Spleen (tissue), 11 donors: ENCODE results near the gene NKRF. TPM values are rescaled to one million over a fixed set of nuclear protein-coding genes. Genes with fewer than 3 reads are reported as not detected.

ENCODE experiments used
- DNase-seq: peaks from one replicate; pipeline ENCODE4 v3.0.0-alpha.2; 2020
- H3K27ac ChIP-seq, 8 donors: fragments of 200-600 bp; sonication (generic) in 7 of 8; 1 replicate in 4 of 8; 2 replicates in 4 of 8; pipeline versions ENCODE4 v1.5.0 to v1.8.0; 2016 to 2021; ENCODE audit warnings: inconsistent platforms in 4 of 8, mild to moderate bottlenecking in 4 of 8, moderate library complexity in 1 of 8
- H3K27me3 ChIP-seq, 7 donors: fragments of 200-600 bp; sonication (generic) in 6 of 7; replicated peaks in 1 of 7; 1 replicate in 4 of 7; 2 replicates in 3 of 7; pipeline versions ENCODE4 v1.5.0 to v1.8.0; 2016 to 2021; ENCODE audit warnings: inconsistent platforms in 3 of 7, mild to moderate bottlenecking in 1 of 7
- H3K36me3 ChIP-seq, 6 donors: fragments of 200-600 bp; sonication (generic) in 5 of 6; 1 replicate in 4 of 6; 2 replicates in 2 of 6; pipeline versions ENCODE4 v1.5.0 to v1.8.0; 2016 to 2021; ENCODE audit warnings: inconsistent platforms in 2 of 6
- H3K4me1 ChIP-seq, 6 donors: fragments of 200-600 bp; sonication (generic) in 5 of 6; 1 replicate in 3 of 6; 2 replicates in 3 of 6; pipeline versions ENCODE4 v1.5.0 to v1.8.0; 2016 to 2021; ENCODE audit warnings: inconsistent platforms in 3 of 6
- H3K4me3 ChIP-seq, 8 donors: fragments of 200-600 bp; sonication (generic) in 7 of 8; 1 replicate in 4 of 8; 2 replicates in 4 of 8; pipeline versions ENCODE4 v1.5.0 to v1.8.0; 2016 to 2021; ENCODE audit warnings: inconsistent platforms in 4 of 8, mild to moderate bottlenecking in 4 of 8, moderate library complexity in 2 of 8
- H3K9me3 ChIP-seq, 8 donors: fragments of 200-600 bp; sonication (generic) in 7 of 8; 1 replicate in 4 of 8; 2 replicates in 4 of 8; pipeline versions ENCODE4 v1.5.0 to v1.8.0; 2016 to 2021; ENCODE audit warnings: inconsistent platforms in 4 of 8
- CTCF ChIP-seq, 11 experiments: fragments of 200-600 bp in 7 of 11; fragments of 450-650 bp in 4 of 11; sonication (generic) in 4 of 11; IDR thresholded peaks in 8 of 11; conservative IDR thresholded peaks in 3 of 11; 1 replicate in 7 of 11; 2 replicates in 4 of 11; pipeline versions ENCODE4 v1.4.0 to v1.8.0; 2016 to 2021; ENCODE audit warnings: antibody characterized with exemption in 11 of 11, inconsistent platforms in 4 of 11, mild to moderate bottlenecking in 1 of 11
- POLR2A ChIP-seq, 3 donors: fragments of 450-650 bp; IDR thresholded peaks; one replicate each; pipeline ENCODE4 v1.5.1; 2017; ENCODE audit warnings: antibody characterized with exemption in 3 of 3, mild to moderate bottlenecking in 1 of 3
- POLR2AphosphoS5 ChIP-seq, 3 donors: sonication (generic); formaldehyde crosslinking; IDR thresholded peaks; one replicate each; pipeline ENCODE4 v1.5.1; 2017; ENCODE audit warnings: antibody characterized with exemption in 3 of 3
- WGBS, 5 donors: extraction: QIAGEN DNeasy Blood & Tissue Kit in 3 of 5; methylation state at CpG; one replicate each; pipeline versions ENCODE4 v1.1.5 to v1.1.7; 2013 to 2018; 5-methylcytosine and 5-hydroxymethylcytosine counted together
- intact Hi-C: fragments of 100-400 bp; cut with DNase I; formaldehyde crosslinking; loops from one replicate; pipeline ENCODE4 v1.15.0; 2023; ENCODE audit warnings: low total_unique reads
- microRNA-seq, 3 donors: library from miRNA; unstranded; fragments of <30 nt; microRNA quantifications; one replicate each; pipeline versions ENCODE4 to v1.1.0, GENCODE V29; 2019 to 2020
- polyA plus RNA-seq, 3 donors: library from polyadenylated mRNA; stranded (reverse); fragments of 200-250 nt; gene quantifications; one replicate each; pipeline ENCODE4 v1.2.1, GENCODE V29; 2013
- small RNA-seq, 4 donors: library from RNA; depleted of rRNA; stranded (forward); fragments of <200 nt; gene quantifications; one replicate each; pipeline ENCODE3, GENCODE V24; 2016
- total RNA-seq, 7 donors: library from RNA; depleted of rRNA in 3 of 7; stranded (reverse); fragments of >200 nt in 3 of 7; fragmentation: NEBNext Ultra II Directional in 4 of 7; extraction: Animal tissue kit (Norgen Biotek cat#: 25700) in 4 of 7; gene quantifications; one replicate each; pipeline versions ENCODE4 v1.1.0 to v1.2.1, GENCODE V29; 2016 to 2021
- donor health status: healthy with polysubstance abuse.
- donor health status: DM: no; HTN: no; CAD: no; lungs with moderate emphysema.
- donor health status: DM: no; HTN: no; CAD: no.
- donor health status: Bipolar disorder and iron deficiency.
- donor health status: healthy.
- donor health status: DM: no; HTN: no; CAD: no.
- donor health status: DM: yes; HTN: yes; CAD: no.

The NKRF gene
- total and polyA plus RNA-seq, 10 donors, result 6.9 to 13.8 (median 11.2) TPM

GRCh38 chrX:119541188-119541587, 65.0 kb downstream of the NKRF start:
- Histone ChIP-seq H3K4me3 (no peak overlapping the region), H3K27me3 (no peaks in the 10 kb centered on the region), H3K36me3 (peaks cover 0 to 38% (median 0%) of the 10 kb centered on the region in 6 donors), H3K27ac (peak overlapping the region in 5 of 8 donors; percentile 11 to 45 (median 41)), H3K4me1 (no peaks in the 10 kb centered on the region), H3K9me3 (no peaks in the 10 kb centered on the region)
- no peak for TF ChIP-seq POLR2A (IDR thresholded peaks at IDR 0.05)
- no peak for TF ChIP-seq CTCF (IDR thresholded peaks at IDR 0.05 in 8 of 11, conservative IDR thresholded peaks at IDR 0.05 in 3 of 11)
- TF ChIP-seq POLR2AphosphoS5 (IDR thresholded peaks at IDR 0.05), result no peak
- 68 to 83% (median 78%) methylated on average over 4 of the region's 4 CpGs for WGBS, 5 donors
- intact Hi-C loops, result no loop called here
- no peak for DNase-seq

DNA sequence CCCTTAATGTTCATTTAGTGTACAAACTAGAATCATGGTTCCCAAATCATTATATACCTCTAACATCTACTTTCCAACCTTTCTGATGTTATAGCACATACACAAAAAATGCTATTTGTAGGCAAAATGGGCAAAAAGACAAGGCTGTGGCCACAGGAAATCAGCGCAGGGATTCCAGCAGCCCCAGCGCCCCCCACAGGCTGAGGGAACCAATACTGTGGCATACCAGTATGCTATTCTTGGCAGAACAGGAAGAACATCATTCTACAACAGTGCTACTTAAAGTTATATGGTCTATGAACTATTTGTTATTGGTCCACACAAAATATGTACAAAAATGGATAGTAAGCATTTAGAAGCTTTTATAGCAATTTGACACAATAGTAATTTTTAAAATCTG, 66.4 kb downstream of the NKRF start:
- Histone ChIP-seq H3K27me3 (no peaks in the 10 kb centered on the region), H3K27ac (no peak overlapping the region), H3K4me3 (no peak overlapping the region), H3K36me3 (peaks cover 0 to 38% (median 0%) of the 10 kb centered on the region in 6 donors), H3K4me1 (no peaks in the 10 kb centered on the region), H3K9me3 (no peaks in the 10 kb centered on the region)
- no peak for DNase-seq
- WGBS, 5 donors, result 28 to 43% (median 39%) methylated on average over 2 of the region's 2 CpGs
- intact Hi-C loops, result no loop called here
- TF ChIP-seq POLR2A (IDR thresholded peaks at IDR 0.05) (no peak), CTCF (IDR thresholded peaks at IDR 0.05 in 8 of 11, conservative IDR thresholded peaks at IDR 0.05 in 3 of 11) (no peak), POLR2AphosphoS5 (IDR thresholded peaks at IDR 0.05) (no peak)

Small RNAs within 50 kb of the gene (microRNA-seq; reads per million reads assigned to microRNA genes)
- gene MIR766, result 53.7 to 121 (median 102) reads per million in 3 donors

Small RNAs within 50 kb of the gene (small RNA-seq; reads per million reads assigned to genes)
- gene MIR766, result 2.7 to 4.5 (median 3.4) reads per million in 4 donors

Other genes starting within 250 kb of the NKRF start
- gene SLC25A43, start 207.1 kb downstream of the NKRF start, total RNA-seq, result 10 to 100 TPM in 3 of 7 donors, 1 to 10 TPM in 4; 6.9 to 13.7 (median 9.8) TPM
- 1 to 10 TPM; 5.5 to 7.5 (median 6.2) TPM for gene SLC25A43, start 207.1 kb downstream of the NKRF start, polyA plus RNA-seq
- 100 to 1,000 TPM; 204 to 256 (median 238) TPM for gene SLC25A5, start 138.0 kb downstream of the NKRF start, total RNA-seq
- 100 to 1,000 TPM; 146 to 244 (median 226) TPM for gene SLC25A5, start 138.0 kb downstream of the NKRF start, polyA plus RNA-seq
- 10 to 100 TPM; 20.4 to 31.6 (median 24.6) TPM for gene STEEP1, start 41.0 kb downstream of the NKRF start, total RNA-seq
- 10 to 100 TPM; 11.0 to 19.5 (median 13.2) TPM for gene STEEP1, start 41.0 kb downstream of the NKRF start, polyA plus RNA-seq
- 10 to 100 TPM; 40.8 to 53.4 (median 42.6) TPM for gene UBE2A, start 31.9 kb downstream of the NKRF start, total RNA-seq
- gene UBE2A, start 31.9 kb downstream of the NKRF start, polyA plus RNA-seq, result 10 to 100 TPM; 38.5 to 50.5 (median 48.7) TPM
- 100 to 1,000 TPM in 3 of 7 donors, 10 to 100 TPM in 4; 94.7 to 139 (median 99.8) TPM for gene SEPTIN6, start 86.7 kb upstream of the NKRF start, total RNA-seq
- 10 to 100 TPM; 45.1 to 58.2 (median 50.8) TPM for gene SEPTIN6, start 86.7 kb upstream of the NKRF start, polyA plus RNA-seq
- gene SOWAHD, start 152.2 kb upstream of the NKRF start, total RNA-seq, result 1 to 10 TPM; 5.0 to 9.5 (median 8.1) TPM
- 10 to 100 TPM; 19.2 to 26.2 (median 19.9) TPM for gene SOWAHD, start 152.2 kb upstream of the NKRF start, polyA plus RNA-seq
- gene RPL39, start 185.2 kb upstream of the NKRF start, total RNA-seq, result 1,000 to 10,000 TPM; 1,435 to 2,313 (median 1,812) TPM
- over 10,000 TPM; 15,023 to 18,857 (median 18,305) TPM for gene RPL39, start 185.2 kb upstream of the NKRF start, polyA plus RNA-seq
- 10 to 100 TPM in 2 of 7 donors, 1 to 10 TPM in 5; 5.4 to 11.1 (median 9.0) TPM for gene UPF3B, start 246.5 kb upstream of the NKRF start, total RNA-seq
- 10 to 100 TPM; 10.0 to 11.4 (median 11.0) TPM for gene UPF3B, start 246.5 kb upstream of the NKRF start, polyA plus RNA-seq